ENCODE measurements around the gene ARHGEF16. TPM values are rescaled to one million over a fixed set of nuclear protein-coding genes. Genes with fewer than 3 reads are reported as not detected.

The ARHGEF16 gene
- polyA plus RNA-seq, 1 experiment, result not detected

GRCh38 chr1:3433596-3434320 is 20.7 kb upstream of the ARHGEF16 start:
- TF ChIP-seq CTCF (IDR thresholded peaks at IDR 0.05; ENCODE audit: low read depth, low read length), result no peak
- H3K27me3 ChIP-seq (ENCODE audit: control insufficient read depth, insufficient read depth, low read length), result no peaks in the 10 kb centered on the region
- no peak overlapping the region for H3K27ac ChIP-seq (ENCODE audit: low read depth, low read length)
- DNase-seq (ENCODE audit: low read depth, low spot score), result no peak
- CTCF ChIA-PET, result interaction anchor here (1.0 kb wide), 1 partner anchor 19 kb away, joined by 3 read pairs; no protein-coding TSS in a partner anchor
- H3K9me3 ChIP-seq (ENCODE audit: control insufficient read depth, insufficient read depth, low read length), result peaks cover 10% of the 10 kb centered on the region; the same call in 1 of the 2 replicates
- POLR2A ChIA-PET, result no interaction called here
- H3K4me3 ChIP-seq (ENCODE audit: low read depth, low read length), result no peak overlapping the region

- Histone ChIP-seq H3K4me3 (ENCODE audit: low read depth, low read length) (no peak overlapping the region), H3K27ac (ENCODE audit: low read depth, low read length) (no peak overlapping the region), H3K27me3 (ENCODE audit: control insufficient read depth, insufficient read depth, low read length) (no peaks in the 10 kb centered on the region), H3K9me3 (ENCODE audit: control insufficient read depth, insufficient read depth, low read length) (peaks cover 10% of the 10 kb centered on the region; the same call in 1 of the 2 replicates)
- ChIA-PET POLR2A (no interaction called here), CTCF (interaction anchor here (1.0 kb wide), 1 partner anchor 18 kb away, joined by 3 read pairs; no protein-coding TSS in a partner anchor)
- TF ChIP-seq CTCF (IDR thresholded peaks at IDR 0.05; ENCODE audit: low read depth, low read length), result no peak
- DNase-seq (ENCODE audit: low read depth, low spot score), result no peak
Observed at GRCh38 chr1:3434406-3435110, 19.9 kb upstream of the ARHGEF16 start.

GRCh38 chr1:3435666-3436065 is 18.8 kb upstream of the ARHGEF16 start:
- H3K9me3 ChIP-seq (ENCODE audit: control insufficient read depth, insufficient read depth, low read length), result peaks cover 10% of the 10 kb centered on the region; the same call in 1 of the 2 replicates

GRCh38 chr1:3436451-3436850 is 18.0 kb upstream of the ARHGEF16 start:
- Histone ChIP-seq H3K9me3 (ENCODE audit: control insufficient read depth, insufficient read depth, low read length) (peaks cover 10% of the 10 kb centered on the region; the same call in 1 of the 2 replicates), H3K27ac (ENCODE audit: low read depth, low read length) (no peak overlapping the region), H3K4me3 (ENCODE audit: low read depth, low read length) (no peak overlapping the region), H3K27me3 (ENCODE audit: control insufficient read depth, insufficient read depth, low read length) (peaks cover 10% of the 10 kb centered on the region)
- no peak for DNase-seq (ENCODE audit: low read depth, low spot score)
- ChIA-PET POLR2A (no interaction called here), CTCF (no interaction called here)
- TF ChIP-seq CTCF (IDR thresholded peaks at IDR 0.05; ENCODE audit: low read depth, low read length), result no peak

More at GRCh38 chr1:3435666-3436065, 18.8 kb upstream of the ARHGEF16 start:
- Histone ChIP-seq H3K4me3 (ENCODE audit: low read depth, low read length) (no peak overlapping the region), H3K27me3 (ENCODE audit: control insufficient read depth, insufficient read depth, low read length) (peaks cover 5% of the 10 kb centered on the region), H3K27ac (ENCODE audit: low read depth, low read length) (no peak overlapping the region)
- ChIA-PET CTCF (no interaction called here), POLR2A (no interaction called here)
- TF ChIP-seq CTCF (IDR thresholded peaks at IDR 0.05; ENCODE audit: low read depth, low read length), result no peak
- no peak for DNase-seq (ENCODE audit: low read depth, low spot score)

- no peak for TF ChIP-seq CTCF (IDR thresholded peaks at IDR 0.05; ENCODE audit: low read depth, low read length)
- Histone ChIP-seq H3K9me3 (ENCODE audit: control insufficient read depth, insufficient read depth, low read length) (peaks cover 10% of the 10 kb centered on the region; the same call in 1 of the 2 replicates), H3K27ac (ENCODE audit: low read depth, low read length) (no peak overlapping the region), H3K4me3 (ENCODE audit: low read depth, low read length) (no peak overlapping the region), H3K27me3 (ENCODE audit: control insufficient read depth, insufficient read depth, low read length) (peaks cover 10% of the 10 kb centered on the region)
- ChIA-PET POLR2A (no interaction called here), CTCF (no interaction called here)
- no peak for DNase-seq (ENCODE audit: low read depth, low spot score)
Observed at GRCh38 chr1:3436901-3437300, 17.6 kb upstream of the ARHGEF16 start.
